GM19240 (cell line): ENCODE results near the gene MED25.

Source experiments
- DNase-seq: peaks from one replicate; pipeline ENCODE4 v3.0.0; 2011; ENCODE audit warnings: low spot score; ENCODE audit not compliant: insufficient read length

MED25 gene

DNA sequence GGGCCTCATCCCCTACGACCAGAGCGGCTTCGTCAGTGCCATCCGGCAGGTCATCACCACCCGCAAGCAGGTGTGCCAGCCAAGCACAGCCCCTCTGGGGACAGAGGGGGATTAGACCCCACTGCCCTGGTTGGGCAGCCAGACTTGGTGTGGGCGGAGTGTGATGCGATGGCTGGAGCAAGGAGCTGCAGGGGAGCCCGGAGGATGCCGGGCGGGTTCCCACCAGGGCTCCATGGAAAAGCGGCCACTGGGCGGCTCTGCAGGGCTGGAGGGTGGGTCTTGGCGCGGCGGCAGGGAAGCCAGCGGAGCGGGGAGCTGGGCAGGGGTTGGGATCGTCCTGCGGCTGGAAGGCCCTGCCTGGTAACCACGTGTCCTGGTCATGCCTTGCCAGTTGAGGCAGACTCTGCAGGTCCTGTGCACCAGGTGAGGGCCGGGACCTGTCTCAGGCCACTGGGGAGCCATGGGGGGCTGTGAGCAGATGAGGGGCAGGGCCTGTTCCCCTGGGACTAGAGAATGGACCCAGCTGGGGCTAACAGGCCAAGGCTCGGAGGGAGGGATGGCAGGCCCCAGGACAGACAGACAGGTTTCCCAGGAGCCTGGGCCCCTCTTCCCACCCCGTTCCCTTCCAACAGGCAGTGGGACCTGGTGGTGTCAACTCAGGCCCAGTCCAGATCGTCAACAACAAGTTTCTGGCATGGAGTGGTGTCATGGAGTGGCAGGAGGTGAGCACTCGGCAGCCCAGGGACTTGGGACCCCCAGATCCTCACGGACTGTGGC, 39.2 kb downstream of the MED25 start:
- no peak for DNase-seq

GRCh38 chr19:49857838-49858087, 39.7 kb downstream of the MED25 start:
- no peak for DNase-seq

DNA sequence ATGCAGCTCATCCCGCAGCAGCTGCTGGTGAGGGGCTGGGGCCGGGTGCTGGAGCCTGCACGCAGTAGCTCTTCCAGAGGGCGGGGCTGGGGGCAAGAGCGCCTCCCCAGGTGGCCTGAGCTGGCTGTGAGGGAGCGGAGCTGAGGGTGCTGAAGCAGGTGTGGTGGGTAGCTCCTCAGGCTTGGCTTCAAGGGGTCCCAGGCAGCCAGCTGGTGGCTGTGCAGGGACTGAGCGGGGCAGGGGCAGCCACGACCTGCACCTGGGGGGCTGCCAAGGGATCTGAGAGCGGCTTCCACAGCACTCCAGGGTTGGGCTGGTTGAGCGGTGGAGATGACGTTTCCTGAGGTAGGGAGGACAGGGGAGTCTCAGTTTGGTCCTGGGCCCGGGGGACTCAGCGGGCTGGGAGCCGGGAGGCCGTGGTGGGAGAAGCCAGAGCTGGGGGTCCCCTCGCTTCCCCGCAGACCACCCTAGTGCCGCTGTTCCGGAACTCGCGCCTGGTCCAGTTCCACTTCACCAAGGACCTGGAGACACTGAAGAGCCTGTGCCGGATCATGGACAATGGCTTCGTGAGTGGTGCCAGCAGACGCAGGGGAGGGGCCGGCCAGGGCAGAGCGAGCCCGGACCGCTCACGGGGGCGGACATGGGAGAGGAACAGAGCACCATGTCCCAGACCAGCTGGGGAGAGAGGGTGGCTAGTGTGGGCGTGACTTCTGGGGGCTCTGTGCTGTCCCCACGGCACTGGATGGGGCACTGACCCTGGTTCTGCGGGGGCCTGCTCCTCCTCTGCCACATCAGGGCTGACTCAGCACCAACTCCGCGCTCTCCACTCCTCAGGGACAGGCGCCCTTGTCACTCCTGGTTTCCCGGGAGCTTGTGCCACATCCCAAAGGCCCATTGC, 40.2 kb downstream of the MED25 start:
- no peak for DNase-seq

DNA sequence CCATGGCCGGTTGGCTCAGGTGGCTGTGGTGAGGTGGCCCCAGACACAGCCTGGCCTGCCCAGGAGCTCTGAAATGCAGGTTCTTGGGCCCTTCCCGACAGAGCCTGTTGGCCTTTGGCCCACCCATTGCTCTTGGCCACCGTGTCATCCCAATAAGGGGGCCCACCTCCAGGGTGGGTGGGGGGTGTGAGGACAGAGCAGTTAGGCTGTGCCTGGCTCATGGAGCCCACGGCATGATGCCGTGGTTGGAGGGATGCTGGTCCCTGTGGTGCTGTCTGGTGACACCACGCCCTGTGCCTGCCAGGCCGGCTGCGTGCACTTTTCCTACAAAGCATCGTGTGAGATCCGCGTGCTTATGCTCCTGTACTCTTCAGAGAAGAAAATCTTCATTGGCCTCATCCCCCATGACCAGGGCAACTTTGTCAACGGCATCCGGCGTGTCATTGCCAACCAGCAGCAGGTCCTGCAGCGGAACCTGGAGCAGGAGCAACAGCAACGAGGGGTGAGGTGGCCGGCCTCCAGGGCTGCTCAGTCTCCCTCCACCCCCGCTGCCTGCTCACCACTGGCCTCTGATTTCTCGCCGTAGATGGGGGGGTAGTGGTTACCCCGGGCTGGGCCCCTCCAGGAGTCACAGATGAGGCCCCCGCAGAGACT, 41.7 kb downstream of the MED25 start:
- DNase-seq, result no peak

- no peak for DNase-seq
Observed at GRCh38 chr19:49860336-49861102, 42.4 kb downstream of the MED25 start.

DNA sequence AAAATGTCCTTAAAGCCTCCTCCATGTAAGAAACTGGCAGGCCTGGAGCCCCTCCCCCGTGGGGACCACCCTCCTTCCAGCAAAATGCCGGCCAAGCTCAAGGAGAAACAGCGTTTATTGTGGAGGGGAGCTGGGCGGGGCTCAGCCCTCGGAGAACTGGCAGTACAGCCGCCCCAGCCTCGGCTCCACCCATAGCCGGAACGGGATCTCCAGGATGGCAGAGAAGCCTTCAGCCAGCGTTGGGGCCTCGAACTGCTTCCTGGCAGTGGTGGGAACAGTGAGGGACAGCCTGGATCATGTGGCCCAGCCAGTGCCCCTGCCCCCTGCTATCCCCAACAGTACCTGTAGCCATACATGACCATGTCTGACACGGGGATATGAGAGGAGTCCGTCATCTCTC, 43.0 kb downstream of the MED25 start:
- no peak for DNase-seq

GRCh38 chr19:49861541-49862378, 43.7 kb downstream of the MED25 start:
- DNase-seq, result no peak

- no peak for DNase-seq
Observed at GRCh38 chr19:49862391-49863253, 44.5 kb downstream of the MED25 start.

GRCh38 chr19:49863254-49863934, 45.3 kb downstream of the MED25 start:
- no peak for DNase-seq

DNA sequence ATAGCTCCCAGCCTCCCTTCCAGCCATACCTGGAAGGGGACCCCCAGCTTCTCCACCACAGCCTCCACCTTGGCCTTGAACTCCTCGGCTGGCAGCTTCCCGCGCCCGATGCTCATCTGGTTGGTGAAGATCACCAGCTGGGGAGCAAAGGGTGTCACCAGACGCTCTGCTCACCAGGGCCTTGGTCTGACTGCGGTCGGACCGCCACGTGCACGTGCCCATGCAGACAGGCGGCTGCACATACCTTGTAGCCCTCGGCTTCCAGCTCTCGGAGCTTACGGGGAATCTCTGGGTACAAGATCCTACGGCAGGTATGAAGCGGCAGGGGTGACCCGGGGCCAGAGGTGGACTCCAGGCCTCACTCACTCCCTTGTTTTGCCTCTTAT, 45.8 kb downstream of the MED25 start:
- no peak for DNase-seq

- no peak for DNase-seq
Observed at GRCh38 chr19:49864890-49865289, 46.8 kb downstream of the MED25 start.

GRCh38 chr19:49866933-49867782, 49.1 kb downstream of the MED25 start, which contains the start of gene PNKP:
PNKP (minus strand) TSS chr19:49867576; CDS start chr19:49867204, 372 bp downstream.
- peak; percentile 96 for DNase-seq

- DNase-seq, result no peak
Observed at GRCh38 chr19:49869009-49869483, 51.0 kb downstream of the MED25 start.

DNA sequence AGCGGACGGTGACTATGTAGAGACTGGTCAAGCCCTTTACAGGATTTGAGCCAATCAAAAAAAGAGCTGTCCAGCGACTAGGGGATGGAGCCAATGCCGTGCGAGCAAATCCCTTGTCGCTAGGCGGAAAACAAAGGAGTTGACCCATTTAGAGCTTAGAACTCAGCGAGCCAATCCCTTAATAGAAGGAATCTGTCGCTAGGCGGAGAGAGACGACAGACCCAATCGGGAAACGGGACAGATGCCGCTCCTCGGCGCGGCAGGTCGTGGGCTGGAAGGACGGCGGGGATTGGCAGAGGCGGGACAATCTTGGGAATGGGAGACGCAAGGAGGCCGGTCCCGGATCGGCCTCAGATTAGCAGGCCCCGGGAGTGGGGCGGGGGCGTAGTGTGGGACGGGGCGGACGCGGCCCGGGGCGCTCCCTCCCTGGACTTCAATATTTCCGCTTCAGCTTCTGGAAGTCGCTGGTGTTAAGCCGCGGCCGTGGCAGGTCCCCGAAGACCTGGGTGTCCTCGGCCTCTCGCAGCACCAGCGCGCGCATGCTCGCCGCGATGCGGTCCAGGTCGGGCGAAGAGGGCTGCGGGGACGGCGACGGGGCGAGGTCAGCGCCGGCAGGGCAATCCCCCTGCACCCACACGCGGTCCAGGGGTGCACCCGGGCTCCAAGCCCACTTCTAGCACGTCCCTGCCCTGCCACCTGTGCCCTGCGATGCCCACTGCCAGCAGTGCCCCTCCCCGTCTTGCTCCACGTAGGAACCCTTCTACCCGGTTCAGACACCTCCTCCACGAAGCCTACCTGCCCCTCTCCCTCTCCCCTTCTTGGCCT, 51.6 kb downstream of the MED25 start:
- DNase-seq, result peak; percentile 91

DNA sequence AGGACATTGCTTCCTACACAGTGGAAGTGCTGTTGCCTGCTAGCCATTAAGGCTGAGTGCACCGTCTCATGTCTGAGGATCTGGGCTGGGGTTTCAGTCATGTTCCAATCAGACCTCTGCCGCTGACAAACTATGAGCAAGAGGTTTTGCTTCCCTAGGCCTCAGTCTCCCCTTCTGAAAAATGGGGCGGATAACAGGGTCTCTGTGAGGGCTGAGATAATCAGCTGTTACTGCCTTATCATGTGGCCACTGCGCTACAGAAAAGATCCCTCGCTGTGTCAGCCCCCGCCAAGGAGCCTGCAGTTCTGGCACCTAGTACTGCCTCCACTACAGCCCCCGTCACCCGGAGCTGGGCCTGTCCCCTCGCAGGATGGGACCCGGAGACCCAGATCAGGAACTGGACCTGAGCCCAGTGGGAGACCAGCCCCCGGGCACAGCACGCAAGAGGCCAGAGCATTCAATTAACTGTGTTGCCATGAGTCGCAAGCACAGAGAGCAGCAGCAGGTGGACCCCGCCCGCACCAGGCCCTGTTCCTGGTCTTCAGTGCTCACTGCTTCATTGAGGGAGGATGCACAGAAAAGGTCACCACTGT, 52.3 kb downstream of the MED25 start:
- DNase-seq, result no peak

- no peak for DNase-seq
Observed at GRCh38 chr19:49871349-49871985, 53.4 kb downstream of the MED25 start.
